Measurements from ENCODE around the gene PPL. TPM values are rescaled to one million over a fixed set of nuclear protein-coding genes. Genes with fewer than 3 reads are reported as not detected.

The PPL gene
- total and polyA plus RNA-seq, 2 donors (not counting 3 experiments of a cell fraction or from before 2014, with no cell fraction given) = 0.07 to 0.20 TPM

DNA sequence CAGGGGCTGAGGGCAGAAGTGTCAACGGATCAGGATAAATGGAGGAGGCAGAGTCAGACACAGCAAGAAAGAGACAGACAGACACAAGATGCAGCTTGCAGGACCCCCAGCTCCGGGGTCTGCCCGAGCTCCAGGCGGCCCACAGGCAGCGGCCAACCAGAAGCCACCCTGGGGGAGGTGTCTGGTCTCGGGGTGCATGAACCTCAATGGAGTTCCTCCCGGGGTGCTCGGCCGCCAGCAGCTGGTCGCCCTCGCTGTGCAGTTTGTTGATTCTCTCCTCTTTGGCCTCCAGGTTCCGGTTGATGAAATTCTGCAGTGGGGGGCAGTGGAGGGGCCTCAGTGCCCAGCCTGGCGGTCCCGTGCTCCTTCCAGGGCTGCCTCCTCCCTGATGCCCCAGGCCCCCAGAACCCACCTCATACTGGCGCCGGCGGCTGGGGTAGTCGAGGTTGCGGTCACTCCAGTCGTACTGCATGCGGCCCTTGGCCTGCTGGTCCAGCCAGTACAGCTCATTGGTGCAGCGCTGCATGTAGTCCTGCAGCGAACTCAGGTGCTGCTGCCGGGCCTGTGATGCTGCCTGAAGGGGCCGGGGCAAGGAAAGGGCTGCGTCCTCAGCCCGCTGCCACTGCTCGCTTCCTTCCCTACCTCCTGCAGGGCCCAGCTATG, 38.0 kb downstream of the PPL start:
- Histone ChIP-seq H3K27me3 (ENCODE audit: control insufficient read depth in 2 of 2, insufficient read depth in 2 of 2, low read length in 2 of 2) (no peaks in the 10 kb centered on the region), H3K9me1 (replicated peaks; ENCODE audit: control insufficient read depth, extremely low read depth, insufficient read depth, low read length) (no peaks in the 10 kb centered on the region), H3K9ac (replicated peaks; ENCODE audit: extremely low read depth, insufficient read depth, low read length) (no peak overlapping the region), H3K79me2 (ENCODE audit: control insufficient read depth, insufficient read depth, low read length) (no peaks in the 10 kb centered on the region), H3K4me1 (ENCODE audit: control insufficient read depth, extremely low read depth, insufficient read depth, low read length) (no peaks in the 10 kb centered on the region), H4K20me1 (replicated peaks; ENCODE audit: control insufficient read depth, extremely low read depth, insufficient read depth, low read length) (no peaks in the 10 kb centered on the region), H3K4me2 (ENCODE audit: insufficient read depth, low read length) (no peak overlapping the region), H3K9me3 (replicated peaks; ENCODE audit: control insufficient read depth, insufficient read depth, low read length) (no peaks in the 10 kb centered on the region), H3K36me3 (ENCODE audit: control insufficient read depth in 2 of 2, extremely low read depth in 1 of 2, insufficient read depth in 2 of 2, low read length in 2 of 2) (no peaks in the 10 kb centered on the region), H3K27ac (ENCODE audit: insufficient read depth, low read depth, low read length) (no peak overlapping the region), H3K4me3 (replicated peaks in 1 of 3; ENCODE audit: insufficient read depth in 1 of 3, low read depth in 1 of 3, low read length in 3 of 3) (no peak overlapping the region), H2AFZ (ENCODE audit: low read depth, low read length) (no peak overlapping the region)
- no peak for FAIRE-seq
- no TSS peak for BruUV-seq (replicated peaks)
- DNase-seq (ENCODE audit: low read depth, low spot score) = no peak
- intact Hi-C loops (cut with micrococcal nuclease) (loop anchor here (10.0 kb wide), 1 partner anchor 56 kb away; the partner anchor contains the start of gene SEC14L5), dilution Hi-C loops (cut with MboI; ENCODE audit: extremely low pct_ligation_motif_present, low sequenced_read_pairs) (no loop called here)
- CTCF ChIA-PET = no interaction called here
- TF ChIP-seq FOS (IDR thresholded peaks at IDR 0.05; ENCODE audit: borderline replicate concordance, insufficient read depth, low read length) (no peak), CTCF (IDR thresholded peaks at IDR 0.05; ENCODE audit: extremely low read depth in 1 of 2, insufficient read depth in 1 of 2, low read depth in 1 of 2, low read length in 2 of 2) (no peak), JUN (IDR thresholded peaks at IDR 0.05; ENCODE audit: borderline replicate concordance, insufficient read depth, insufficient read length, low read depth) (no peak), POLR2AphosphoS5 (IDR thresholded peaks at IDR 0.05; ENCODE audit: insufficient read depth, low read depth, low read length) (no peak), MYC (IDR thresholded peaks at IDR 0.05; ENCODE audit: low read depth, low read length) (no peak), EZH2 (IDR thresholded peaks at IDR 0.05; ENCODE audit: borderline replicate concordance, low read depth, low read length, severe bottlenecking) (no peak), GATA2 (IDR thresholded peaks at IDR 0.05; ENCODE audit: insufficient read depth, insufficient read length, low read depth, low read length) (no peak), POLR2A (IDR thresholded peaks at IDR 0.05; ENCODE audit: low read depth, low read length) (no peak)
- TF ChIP-seq, protein P1, sequence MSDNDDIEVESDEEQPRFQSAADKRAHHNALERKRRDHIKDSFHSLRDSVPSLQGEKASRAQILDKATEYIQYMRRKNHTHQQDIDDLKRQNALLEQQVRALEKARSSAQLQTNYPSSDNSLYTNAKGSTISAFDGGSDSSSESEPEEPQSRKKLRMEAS (IDR thresholded peaks at IDR 0.05; ENCODE audit: insufficient read depth, insufficient read length) = no peak
- POLR2A ChIA-PET = no interaction called here
